Measurements from ENCODE around the gene TNNT3.

Gene TNNT3

GRCh38 chr11:1887451-1888346 lies 31.8 kb upstream of the TNNT3 start:
- Histone ChIP-seq H3K79me2 (ENCODE audit: insufficient read depth, low read length) (no peaks in the 10 kb centered on the region), H3K9ac (ENCODE audit: low read length) (no peak overlapping the region), H3K36me3 (ENCODE audit: low read length) (peaks cover 15% of the 10 kb centered on the region)

GRCh38 chr11:1888347-1888753 lies 31.2 kb upstream of the TNNT3 start:
- Histone ChIP-seq H3F3A (ENCODE audit: insufficient read depth) (no peaks in the 10 kb centered on the region), H3K36me3 (ENCODE audit: low read length) (peaks cover 15% of the 10 kb centered on the region), H3K4me3 (ENCODE audit: insufficient read depth, low read length, poor library complexity, severe bottlenecking) (no peak overlapping the region), H3K9me2 (replicated peaks; ENCODE audit: insufficient read depth, low read length) (no peaks in the 10 kb centered on the region), H3K79me2 (ENCODE audit: insufficient read depth, low read length) (no peaks in the 10 kb centered on the region), H4K20me1 (ENCODE audit: low read depth, low read length) (no peaks in the 10 kb centered on the region), H3K9ac (ENCODE audit: low read length) (no peak overlapping the region), H3K4me2 (ENCODE audit: low read depth, low read length, poor library complexity, severe bottlenecking) (no peak overlapping the region), H3K27me3 (ENCODE audit: low read length) (no peaks in the 10 kb centered on the region), H2AFZ (ENCODE audit: low read depth, low read length, severe bottlenecking) (no peak overlapping the region), H3K27ac (ENCODE audit: low read depth, low read length) (no peak overlapping the region), H3K9me3 (ENCODE audit: insufficient read depth, low read length) (no peaks in the 10 kb centered on the region)
- no peak for TF ChIP-seq EZH2phosphoT487 (conservative IDR thresholded peaks at IDR 0.05; ENCODE audit: low read length)
- TF ChIP-seq, protein P1, sequence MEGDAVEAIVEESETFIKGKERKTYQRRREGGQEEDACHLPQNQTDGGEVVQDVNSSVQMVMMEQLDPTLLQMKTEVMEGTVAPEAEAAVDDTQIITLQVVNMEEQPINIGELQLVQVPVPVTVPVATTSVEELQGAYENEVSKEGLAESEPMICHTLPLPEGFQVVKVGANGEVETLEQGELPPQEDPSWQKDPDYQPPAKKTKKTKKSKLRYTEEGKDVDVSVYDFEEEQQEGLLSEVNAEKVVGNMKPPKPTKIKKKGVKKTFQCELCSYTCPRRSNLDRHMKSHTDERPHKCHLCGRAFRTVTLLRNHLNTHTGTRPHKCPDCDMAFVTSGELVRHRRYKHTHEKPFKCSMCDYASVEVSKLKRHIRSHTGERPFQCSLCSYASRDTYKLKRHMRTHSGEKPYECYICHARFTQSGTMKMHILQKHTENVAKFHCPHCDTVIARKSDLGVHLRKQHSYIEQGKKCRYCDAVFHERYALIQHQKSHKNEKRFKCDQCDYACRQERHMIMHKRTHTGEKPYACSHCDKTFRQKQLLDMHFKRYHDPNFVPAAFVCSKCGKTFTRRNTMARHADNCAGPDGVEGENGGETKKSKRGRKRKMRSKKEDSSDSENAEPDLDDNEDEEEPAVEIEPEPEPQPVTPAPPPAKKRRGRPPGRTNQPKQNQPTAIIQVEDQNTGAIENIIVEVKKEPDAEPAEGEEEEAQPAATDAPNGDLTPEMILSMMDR (IDR thresholded peaks at IDR 0.05; ENCODE audit: insufficient read depth, low read length, poor library complexity, severe bottlenecking) = no peak

More at GRCh38 chr11:1887451-1888346, 31.8 kb upstream of the TNNT3 start:
- Histone ChIP-seq H3K4me2 (ENCODE audit: low read depth, low read length, poor library complexity, severe bottlenecking) (no peak overlapping the region), H3K27me3 (ENCODE audit: low read length) (no peaks in the 10 kb centered on the region), H3K27ac (ENCODE audit: low read depth, low read length) (no peak overlapping the region), H3K9me3 (ENCODE audit: insufficient read depth, low read length) (no peaks in the 10 kb centered on the region), H4K20me1 (ENCODE audit: low read depth, low read length) (no peaks in the 10 kb centered on the region), H3K9me2 (replicated peaks; ENCODE audit: insufficient read depth, low read length) (no peaks in the 10 kb centered on the region), H3F3A (ENCODE audit: insufficient read depth) (no peaks in the 10 kb centered on the region), H3K4me3 (ENCODE audit: insufficient read depth, low read length, poor library complexity, severe bottlenecking) (no peak overlapping the region), H2AFZ (ENCODE audit: low read depth, low read length, severe bottlenecking) (no peak overlapping the region)
- no peak for TF ChIP-seq EZH2phosphoT487 (conservative IDR thresholded peaks at IDR 0.05; ENCODE audit: low read length)
- TF ChIP-seq, protein P1 (IDR thresholded peaks at IDR 0.05; ENCODE audit: insufficient read depth, low read length, poor library complexity, severe bottlenecking) = no peak

- Histone ChIP-seq H3K27me3 (ENCODE audit: low read length) (no peaks in the 10 kb centered on the region), H3K36me3 (ENCODE audit: low read length) (peaks cover 15% of the 10 kb centered on the region), H2AFZ (ENCODE audit: low read depth, low read length, severe bottlenecking) (no peak overlapping the region), H3F3A (ENCODE audit: insufficient read depth) (no peaks in the 10 kb centered on the region), H4K20me1 (ENCODE audit: low read depth, low read length) (no peaks in the 10 kb centered on the region), H3K27ac (ENCODE audit: low read depth, low read length) (no peak overlapping the region), H3K9me3 (ENCODE audit: insufficient read depth, low read length) (no peaks in the 10 kb centered on the region), H3K9me2 (replicated peaks; ENCODE audit: insufficient read depth, low read length) (no peaks in the 10 kb centered on the region), H3K4me3 (ENCODE audit: insufficient read depth, low read length, poor library complexity, severe bottlenecking) (no peak overlapping the region), H3K4me2 (ENCODE audit: low read depth, low read length, poor library complexity, severe bottlenecking) (no peak overlapping the region), H3K9ac (ENCODE audit: low read length) (no peak overlapping the region), H3K79me2 (ENCODE audit: insufficient read depth, low read length) (no peaks in the 10 kb centered on the region)
- TF ChIP-seq, protein P1 (IDR thresholded peaks at IDR 0.05; ENCODE audit: insufficient read depth, low read length, poor library complexity, severe bottlenecking) = no peak
- no peak for TF ChIP-seq EZH2phosphoT487 (conservative IDR thresholded peaks at IDR 0.05; ENCODE audit: low read length)
These were observed 30.7 kb upstream of the TNNT3 start for GRCh38 chr11:1888811-1889210.

Data from SU-DHL-6 (cell line).